Measurements from ENCODE around the gene SLC13A2.

DNA sequence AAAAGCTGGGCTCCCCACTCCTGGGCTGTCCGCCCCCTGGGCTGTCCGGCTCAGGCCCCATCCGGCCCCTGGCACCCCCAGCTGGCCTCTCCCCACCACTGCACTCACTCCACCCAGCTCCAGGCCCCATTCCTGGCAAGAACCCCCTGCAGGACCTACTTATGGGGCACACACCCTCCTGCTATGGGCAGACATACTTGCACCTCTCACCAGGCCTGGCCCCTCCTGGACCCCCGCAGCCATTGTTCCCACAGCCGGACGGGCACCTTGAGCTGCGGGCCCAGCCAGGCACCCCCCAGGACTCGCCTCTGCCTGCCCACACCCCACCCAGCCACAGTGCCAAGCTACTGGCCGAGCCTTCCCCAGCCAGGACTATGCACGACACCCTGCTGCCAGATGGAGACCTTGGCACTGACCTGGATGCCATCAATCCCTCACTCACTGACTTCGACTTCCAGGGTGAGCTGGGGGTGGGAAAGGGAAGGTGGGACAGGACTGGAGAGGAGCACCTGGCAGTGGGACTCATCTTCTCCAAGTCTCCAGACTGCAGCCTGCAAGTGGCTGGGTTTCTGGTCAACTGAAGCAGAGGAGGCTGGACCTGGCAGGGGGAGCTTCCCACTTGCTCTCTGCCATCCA is 61.4 kb downstream of the SLC13A2 start:
- TF ChIP-seq POLR2A (IDR thresholded peaks at IDR 0.05; ENCODE audit: low read length) (no peak), GATA1 (IDR thresholded peaks at IDR 0.05; ENCODE audit: low read depth, low read length) (no peak)
